ENCODE measurements around the gene P2RY8.

P2RY8 gene

DNA sequence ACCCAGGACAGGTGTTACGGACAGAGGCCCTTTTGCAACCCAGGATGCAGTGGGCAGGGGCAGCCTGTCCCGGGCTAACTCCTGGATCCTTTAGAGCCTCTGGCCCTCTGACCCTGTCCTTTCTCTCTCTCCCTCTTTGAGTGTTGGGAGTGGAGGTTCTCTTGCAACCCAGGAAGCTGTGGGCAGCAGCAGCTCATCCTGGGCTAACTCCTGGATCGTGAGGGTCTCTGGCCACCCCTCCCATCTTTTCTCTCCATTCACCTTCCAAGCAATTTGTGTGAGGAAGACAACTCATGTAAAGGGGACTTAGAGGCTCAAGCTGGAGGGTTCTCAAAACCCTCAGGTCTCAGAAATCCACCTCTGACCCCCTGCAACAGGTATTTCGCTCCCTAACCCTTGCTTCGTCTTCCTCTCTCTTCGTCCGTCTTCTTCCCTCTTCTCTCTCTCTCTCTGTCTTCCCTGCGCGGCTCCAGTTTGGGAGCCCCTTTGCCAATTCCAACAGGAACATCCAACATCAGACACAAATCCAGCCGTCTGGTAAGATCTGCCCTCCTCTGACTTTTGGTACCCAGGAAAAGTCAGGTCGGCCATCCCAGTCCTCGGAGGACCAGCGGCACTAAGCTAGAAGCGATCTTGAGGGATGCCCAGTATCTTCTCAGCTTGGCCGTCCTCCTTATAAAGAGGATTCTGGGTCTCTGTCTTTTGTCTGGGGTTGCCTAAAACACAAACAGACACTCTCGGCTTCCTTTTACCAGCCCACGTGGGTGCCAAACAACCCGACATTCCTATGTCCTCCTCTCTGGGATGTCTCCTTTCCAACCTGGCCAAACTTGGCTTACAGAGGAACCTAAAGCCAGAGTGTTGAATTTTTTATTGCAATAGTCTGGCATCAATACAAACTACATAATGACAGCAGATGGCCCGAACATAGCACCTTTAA is 92.2 kb downstream of the P2RY8 start:
- in situ Hi-C loops (cut with MboI; ENCODE audit: low pct_unique_long_range_greater_than_20kb, low sequenced_read_pairs, unreplicated experiment), result no loop called here
- no peak for DNase-seq (ENCODE audit: low spot score)
- TF ChIP-seq, protein P1, sequence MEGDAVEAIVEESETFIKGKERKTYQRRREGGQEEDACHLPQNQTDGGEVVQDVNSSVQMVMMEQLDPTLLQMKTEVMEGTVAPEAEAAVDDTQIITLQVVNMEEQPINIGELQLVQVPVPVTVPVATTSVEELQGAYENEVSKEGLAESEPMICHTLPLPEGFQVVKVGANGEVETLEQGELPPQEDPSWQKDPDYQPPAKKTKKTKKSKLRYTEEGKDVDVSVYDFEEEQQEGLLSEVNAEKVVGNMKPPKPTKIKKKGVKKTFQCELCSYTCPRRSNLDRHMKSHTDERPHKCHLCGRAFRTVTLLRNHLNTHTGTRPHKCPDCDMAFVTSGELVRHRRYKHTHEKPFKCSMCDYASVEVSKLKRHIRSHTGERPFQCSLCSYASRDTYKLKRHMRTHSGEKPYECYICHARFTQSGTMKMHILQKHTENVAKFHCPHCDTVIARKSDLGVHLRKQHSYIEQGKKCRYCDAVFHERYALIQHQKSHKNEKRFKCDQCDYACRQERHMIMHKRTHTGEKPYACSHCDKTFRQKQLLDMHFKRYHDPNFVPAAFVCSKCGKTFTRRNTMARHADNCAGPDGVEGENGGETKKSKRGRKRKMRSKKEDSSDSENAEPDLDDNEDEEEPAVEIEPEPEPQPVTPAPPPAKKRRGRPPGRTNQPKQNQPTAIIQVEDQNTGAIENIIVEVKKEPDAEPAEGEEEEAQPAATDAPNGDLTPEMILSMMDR (IDR thresholded peaks at IDR 0.05; ENCODE audit: extremely low read depth, insufficient read depth, missing control alignments), result no peak

DNA sequence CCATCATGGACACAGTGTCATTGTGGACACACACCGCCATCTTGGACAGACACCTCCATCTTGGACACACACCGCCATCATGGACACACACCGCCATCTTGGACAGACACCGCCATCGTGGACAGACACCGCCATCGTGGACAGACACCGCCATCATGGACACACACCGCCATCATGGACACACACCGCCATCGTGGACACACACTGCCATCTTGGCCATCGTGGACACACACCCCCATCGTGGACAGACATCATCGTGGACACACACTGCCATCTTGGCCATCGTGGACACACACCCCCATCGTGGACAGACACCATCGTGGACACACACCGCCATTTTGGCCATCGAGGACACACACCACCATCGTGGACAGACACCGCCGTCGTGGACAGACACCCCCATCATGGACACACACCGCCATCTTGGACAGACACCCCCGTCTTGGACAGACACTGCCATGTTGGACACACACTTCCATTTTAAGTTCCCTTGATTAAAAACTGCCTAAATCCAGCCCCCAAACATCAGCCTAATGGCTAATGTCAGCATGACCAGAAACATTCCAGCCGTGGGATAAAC is 93.4 kb downstream of the P2RY8 start:
- TF ChIP-seq, protein P1 (IDR thresholded peaks at IDR 0.05; ENCODE audit: extremely low read depth, insufficient read depth, missing control alignments), result no peak
- DNase-seq (ENCODE audit: low spot score), result no peak
- in situ Hi-C loops (cut with MboI; ENCODE audit: low pct_unique_long_range_greater_than_20kb, low sequenced_read_pairs, unreplicated experiment), result no loop called here

DNA sequence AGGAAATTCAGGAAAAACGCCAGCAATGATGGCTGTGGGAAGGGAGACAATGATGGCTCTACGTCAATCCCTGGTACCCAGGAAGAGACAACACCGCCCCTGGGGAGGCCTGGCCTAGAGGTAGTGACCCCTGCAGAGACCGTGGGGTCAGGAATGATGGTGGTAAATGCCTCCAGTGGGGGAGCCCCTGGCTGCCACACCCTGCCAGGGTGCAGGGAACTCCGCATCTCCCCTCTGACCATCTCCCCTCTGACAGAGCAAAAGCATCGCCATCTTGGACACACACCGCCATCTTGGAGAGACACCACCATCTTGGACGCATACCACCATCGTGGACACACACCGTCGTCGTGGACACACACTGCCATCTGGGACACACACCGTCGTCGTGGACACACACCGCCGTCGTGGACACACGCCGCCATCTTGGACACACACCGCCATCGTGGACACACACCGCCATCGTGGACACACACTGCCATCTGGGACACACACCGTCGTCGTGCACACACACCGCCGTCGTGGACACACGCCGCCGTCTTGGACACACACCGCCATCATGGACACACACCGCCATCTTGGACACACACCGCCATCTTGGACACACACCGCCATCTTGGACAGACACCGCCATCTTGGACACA is 94.1 kb downstream of the P2RY8 start:
- DNase-seq (ENCODE audit: low spot score), result no peak
- TF ChIP-seq, protein P1 (IDR thresholded peaks at IDR 0.05; ENCODE audit: extremely low read depth, insufficient read depth, missing control alignments), result no peak
- in situ Hi-C loops (cut with MboI; ENCODE audit: low pct_unique_long_range_greater_than_20kb, low sequenced_read_pairs, unreplicated experiment), result no loop called here

DNA sequence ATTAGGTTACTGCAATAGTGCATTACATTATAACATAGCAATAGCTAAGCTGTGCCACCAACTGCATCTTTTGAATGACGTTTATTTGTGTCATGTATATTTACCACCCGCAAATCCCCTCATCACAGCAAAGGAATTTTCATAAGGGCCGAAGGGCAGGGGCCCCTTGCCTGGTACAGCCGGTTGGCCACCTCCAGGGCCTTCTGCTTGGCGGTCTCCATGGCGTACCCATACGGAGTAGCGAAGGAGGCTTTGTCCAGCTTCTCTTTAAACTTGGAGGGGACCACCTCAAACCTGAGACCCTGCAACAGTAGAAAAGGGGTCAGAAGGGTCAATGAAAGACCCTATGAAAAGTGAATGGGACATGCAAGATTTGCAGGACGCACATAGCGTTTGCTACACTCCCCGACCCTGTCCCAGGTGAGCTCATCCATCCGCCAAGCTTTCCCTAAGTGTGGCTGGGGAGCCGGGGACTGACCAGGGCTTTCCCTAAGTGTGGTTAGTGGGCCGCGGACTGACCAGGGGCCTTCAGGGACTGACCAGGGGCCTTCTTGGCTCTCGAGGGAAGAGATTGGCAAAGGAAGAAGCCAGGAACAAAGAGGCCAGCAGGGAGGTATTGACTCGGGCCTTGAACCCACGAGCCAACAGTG is 94.8 kb downstream of the P2RY8 start:
- no peak for DNase-seq (ENCODE audit: low spot score)
- TF ChIP-seq, protein P1 (IDR thresholded peaks at IDR 0.05; ENCODE audit: extremely low read depth, insufficient read depth, missing control alignments), result no peak
- in situ Hi-C loops (cut with MboI; ENCODE audit: low pct_unique_long_range_greater_than_20kb, low sequenced_read_pairs, unreplicated experiment), result no loop called here

GRCh38 chrX:1440506-1440905 is 96.5 kb downstream of the P2RY8 start:
- DNase-seq (ENCODE audit: low spot score), result no peak
- in situ Hi-C loops (cut with MboI; ENCODE audit: low pct_unique_long_range_greater_than_20kb, low sequenced_read_pairs, unreplicated experiment), result no loop called here
- TF ChIP-seq, protein P1 (IDR thresholded peaks at IDR 0.05; ENCODE audit: extremely low read depth, insufficient read depth, missing control alignments), result no peak

DNA sequence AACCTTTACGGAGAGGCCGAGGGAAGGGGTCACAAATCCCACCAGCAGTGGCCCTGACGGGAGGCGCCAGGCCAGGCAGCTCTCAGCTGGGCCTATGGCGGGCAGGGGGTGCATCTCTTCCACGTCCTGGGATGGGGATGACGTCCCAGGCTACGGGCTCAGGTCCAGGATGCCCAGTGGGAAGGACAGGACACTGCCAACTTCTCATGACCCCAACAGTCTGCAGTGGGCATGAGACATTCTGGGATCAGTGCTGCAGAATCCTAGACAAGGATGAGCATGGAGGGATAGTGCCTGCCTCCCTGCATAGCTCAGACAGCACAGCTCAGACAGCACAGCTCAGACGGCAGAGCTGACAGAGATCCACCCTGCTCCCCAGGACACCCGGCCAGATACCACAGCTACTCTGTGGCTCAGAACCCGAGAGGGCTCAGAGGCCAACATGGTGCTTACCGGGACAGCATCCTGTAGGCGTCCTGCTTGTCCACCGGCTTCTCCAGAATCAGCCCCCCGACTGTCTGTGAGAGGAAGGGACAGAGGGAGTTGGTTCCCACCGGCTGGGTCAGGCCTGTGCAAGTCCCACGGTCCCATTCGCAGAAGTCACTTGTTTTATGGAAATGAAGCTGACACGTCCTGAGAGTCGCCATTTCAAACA is 101.6 kb downstream of the P2RY8 start:
- in situ Hi-C loops (cut with MboI; ENCODE audit: low pct_unique_long_range_greater_than_20kb, low sequenced_read_pairs, unreplicated experiment), result no loop called here
- TF ChIP-seq, protein P1 (IDR thresholded peaks at IDR 0.05; ENCODE audit: extremely low read depth, insufficient read depth, missing control alignments), result no peak
- DNase-seq (ENCODE audit: low spot score), result no peak

Data from GM13977 (cell line).